Hepatocyte (in vitro differentiated cells): ENCODE data around the gene ZIC1.

ENCODE experiments used
- CTCF ChIP-seq: fragments of 200-600 bp; sonication (generic); IDR thresholded peaks from 2 replicates; pipeline ENCODE4 v1.5.1; 2016; ENCODE audit warnings: antibody characterized with exemption, mild to moderate bottlenecking; ENCODE audit not compliant: poor library complexity
- EZH2 ChIP-seq: fragments of 200-600 bp; sonication (generic); IDR thresholded peaks from 2 replicates; pipeline ENCODE4 v1.6.1; 2016; ENCODE audit warnings: antibody characterized with exemption, mild to moderate bottlenecking, borderline replicate concordance

GRCh38 chr3:147416931-147417330 lies 7.8 kb downstream of the ZIC1 start:
- no peak for TF ChIP-seq CTCF
- no peak for TF ChIP-seq EZH2
